ENCODE results near the gene TSPYL1.

The TSPYL1 gene

DNA sequence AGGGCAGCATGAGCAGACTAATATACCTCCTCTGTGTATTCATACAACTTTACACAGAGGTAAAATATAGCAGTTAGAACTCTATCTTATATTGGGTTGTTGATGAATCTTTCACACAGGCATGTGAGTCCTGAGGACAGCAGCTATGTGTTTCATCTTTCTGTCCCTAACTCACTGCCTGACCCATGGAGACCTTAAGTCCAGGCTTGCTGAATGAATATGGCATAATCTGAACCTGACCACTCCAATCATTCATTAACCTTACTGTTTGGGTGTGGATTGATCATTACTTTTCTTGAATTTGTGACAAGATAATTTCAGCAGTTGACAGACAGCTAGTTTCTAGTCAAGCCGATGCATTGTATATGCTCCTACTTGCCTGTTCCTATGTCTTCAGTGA is 27.3 kb upstream of the TSPYL1 start:
- TF ChIP-seq CTCF (IDR thresholded peaks at IDR 0.05) = no peak

DNA sequence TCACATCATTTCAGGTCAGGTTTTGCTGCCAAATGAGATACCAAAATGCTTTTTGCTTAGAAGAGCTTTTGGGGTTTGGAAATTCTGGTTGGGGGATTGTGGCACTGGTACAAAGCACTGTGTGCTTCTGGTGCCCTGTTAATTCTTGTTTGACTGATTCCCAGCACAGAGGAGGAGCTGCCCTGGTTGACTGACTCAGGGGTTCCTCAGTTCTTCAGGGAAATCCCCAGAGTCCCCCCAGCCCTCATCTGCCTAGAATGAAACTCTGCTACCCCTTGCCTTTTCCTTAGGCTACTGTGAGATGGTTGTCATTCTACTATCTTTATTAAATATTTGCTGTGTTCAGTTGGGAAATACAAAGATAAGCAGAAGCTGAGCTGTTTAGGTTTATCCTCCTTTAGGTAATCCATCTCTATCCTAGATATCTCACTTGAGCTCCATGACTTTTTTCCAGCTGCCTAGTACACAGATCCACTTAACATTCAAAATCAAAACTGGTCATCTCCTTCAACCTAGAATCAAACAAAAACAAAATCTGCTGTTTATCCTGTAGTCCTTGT is 24.9 kb upstream of the TSPYL1 start:
- TF ChIP-seq CTCF (IDR thresholded peaks at IDR 0.05) = no peak

DNA sequence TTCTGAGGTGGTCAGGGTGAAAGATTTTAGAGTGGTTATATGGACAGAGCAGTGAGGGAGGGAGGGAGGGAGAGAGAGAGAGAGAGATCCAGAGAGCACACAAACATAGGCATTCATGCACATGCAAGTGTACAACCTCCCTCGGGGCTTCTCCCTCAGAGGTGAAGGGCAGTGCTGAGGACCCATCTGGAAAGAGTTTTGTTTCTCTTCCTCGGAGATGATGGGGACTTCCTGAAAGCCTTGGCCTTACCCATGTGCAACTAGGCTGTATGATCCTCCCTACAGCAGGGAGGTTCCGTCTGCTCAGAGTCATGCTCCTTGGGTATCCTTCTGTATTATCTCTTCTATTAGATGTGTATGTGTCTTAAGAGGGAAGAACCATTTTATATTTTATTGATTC is 21.4 kb upstream of the TSPYL1 start:
- TF ChIP-seq CTCF (IDR thresholded peaks at IDR 0.05) = no peak

DNA sequence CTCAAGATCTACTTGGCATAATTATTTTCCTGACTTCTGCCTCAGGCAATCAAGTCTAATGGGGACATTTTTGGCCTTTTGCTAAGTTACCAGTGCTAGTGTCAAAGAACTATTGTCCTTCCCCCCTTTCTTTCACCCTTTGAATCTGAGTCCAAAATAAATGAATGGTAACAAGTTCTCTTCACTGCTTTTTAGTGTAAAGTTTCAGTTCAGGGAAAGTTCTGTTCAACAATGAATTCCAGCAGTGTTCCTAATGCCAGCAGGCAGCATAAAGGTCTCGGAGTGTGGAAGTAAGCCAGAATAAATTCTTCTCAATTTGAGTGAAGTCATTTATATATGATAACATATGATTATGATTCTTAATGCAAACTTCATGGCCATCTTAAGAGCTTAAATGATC is 20.8 kb upstream of the TSPYL1 start:
- no peak for TF ChIP-seq CTCF (IDR thresholded peaks at IDR 0.05)

DNA sequence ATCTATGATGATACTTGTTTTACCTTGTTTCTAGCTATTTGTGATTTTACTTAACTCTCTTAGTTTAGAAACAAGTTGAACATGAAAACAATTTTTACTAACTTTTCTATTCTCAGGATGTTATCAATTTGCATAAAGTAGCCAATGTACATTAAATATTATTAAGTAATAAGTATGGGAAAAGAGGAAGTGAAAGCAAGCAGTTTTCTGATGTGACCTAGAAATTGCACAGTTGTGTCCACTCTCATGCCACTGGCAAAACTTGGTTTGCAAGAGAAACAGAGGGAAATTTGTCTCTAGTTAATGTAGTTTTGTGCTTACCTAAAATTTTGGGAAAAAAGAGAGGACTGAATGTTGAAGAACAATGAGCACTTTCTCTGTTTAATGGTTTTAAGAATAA is 19.2 kb upstream of the TSPYL1 start:
- no peak for TF ChIP-seq CTCF (IDR thresholded peaks at IDR 0.05)

- TF ChIP-seq CTCF (IDR thresholded peaks at IDR 0.05) = no peak
These were observed 18.5 kb upstream of the TSPYL1 start for GRCh38 chr6:116298273-116298672.

- no peak for TF ChIP-seq CTCF (IDR thresholded peaks at IDR 0.05)
These were observed 12.8 kb upstream of the TSPYL1 start for GRCh38 chr6:116292553-116292952.

Data from LNCAP (cell line).